Measurements from ENCODE around the gene NUCB1.
"Not testable (repeated sequence)": the region's sequence is repeated elsewhere in the genome, so short reads cannot be mapped to it uniquely, and the experiment has no call there.

Gene NUCB1

DNA sequence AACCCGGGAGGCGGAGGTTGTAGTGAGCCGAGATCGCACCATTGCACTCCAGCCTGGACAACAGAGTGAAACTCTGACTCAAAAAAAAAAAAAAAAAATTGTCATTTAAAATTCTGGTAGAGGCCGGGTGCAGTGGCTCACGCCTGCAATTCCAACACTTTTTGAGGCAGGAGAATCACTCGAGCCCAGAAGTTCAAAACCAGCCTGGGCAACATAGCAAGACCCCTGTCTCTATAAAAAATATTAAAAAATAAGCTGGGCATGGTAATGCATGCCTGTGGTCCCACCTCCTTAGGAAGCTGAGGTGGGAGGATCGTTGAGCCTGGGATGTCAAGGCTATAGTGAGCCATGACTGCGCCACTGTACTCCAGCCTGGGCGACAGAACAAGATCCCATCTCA, 6.2 kb downstream of the NUCB1 start:
- DNase-seq (ENCODE audit: low read depth in 2 of 2): no peak

DNA sequence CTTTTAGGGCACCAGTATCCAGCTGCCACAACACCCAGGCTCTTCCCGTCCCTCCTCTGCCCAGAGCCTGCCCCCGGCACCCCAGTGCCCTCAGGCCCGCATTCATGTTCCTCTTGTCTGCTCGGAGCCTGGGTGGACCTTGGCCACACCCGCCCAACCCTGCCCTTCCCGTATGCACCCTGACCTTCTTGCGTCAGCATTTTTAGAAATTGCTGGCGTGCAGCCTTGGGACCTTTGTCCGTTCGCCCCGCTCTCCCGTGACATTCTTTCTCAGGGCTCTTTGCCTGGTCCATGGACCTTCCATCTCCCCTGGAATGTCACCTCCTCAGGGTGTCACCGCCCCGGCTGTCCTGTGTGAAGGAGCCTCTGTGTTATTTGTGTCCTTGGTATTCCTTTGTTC, 7.6 kb downstream of the NUCB1 start:
- DNase-seq (ENCODE audit: low read depth in 2 of 2): no peak

GRCh38 chr19:48909424-48910077, 9.4 kb downstream of the NUCB1 start:
- not testable (repeated sequence) for DNase-seq (ENCODE audit: low read depth in 2 of 2)

DNA sequence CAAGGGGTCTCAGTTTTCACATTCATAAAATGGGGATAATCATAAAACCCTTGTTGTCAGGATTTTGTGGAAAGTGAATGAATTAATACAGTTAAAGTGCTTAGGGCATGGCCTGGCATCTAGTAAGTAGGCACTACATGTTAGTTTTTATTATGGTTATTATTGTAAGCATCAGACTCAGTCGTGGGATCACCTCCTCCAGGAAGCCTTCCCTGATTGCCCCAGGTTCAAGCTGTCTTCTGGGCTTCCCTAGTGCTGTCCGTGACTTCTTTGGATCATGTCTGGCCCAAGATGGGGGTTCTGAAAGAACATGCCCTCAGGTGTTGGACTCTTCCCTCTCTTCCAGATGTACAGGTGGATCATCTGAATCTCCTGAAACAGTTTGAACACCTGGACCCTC, 10.7 kb downstream of the NUCB1 start:
- no peak for DNase-seq (ENCODE audit: low read depth in 2 of 2)

DNA sequence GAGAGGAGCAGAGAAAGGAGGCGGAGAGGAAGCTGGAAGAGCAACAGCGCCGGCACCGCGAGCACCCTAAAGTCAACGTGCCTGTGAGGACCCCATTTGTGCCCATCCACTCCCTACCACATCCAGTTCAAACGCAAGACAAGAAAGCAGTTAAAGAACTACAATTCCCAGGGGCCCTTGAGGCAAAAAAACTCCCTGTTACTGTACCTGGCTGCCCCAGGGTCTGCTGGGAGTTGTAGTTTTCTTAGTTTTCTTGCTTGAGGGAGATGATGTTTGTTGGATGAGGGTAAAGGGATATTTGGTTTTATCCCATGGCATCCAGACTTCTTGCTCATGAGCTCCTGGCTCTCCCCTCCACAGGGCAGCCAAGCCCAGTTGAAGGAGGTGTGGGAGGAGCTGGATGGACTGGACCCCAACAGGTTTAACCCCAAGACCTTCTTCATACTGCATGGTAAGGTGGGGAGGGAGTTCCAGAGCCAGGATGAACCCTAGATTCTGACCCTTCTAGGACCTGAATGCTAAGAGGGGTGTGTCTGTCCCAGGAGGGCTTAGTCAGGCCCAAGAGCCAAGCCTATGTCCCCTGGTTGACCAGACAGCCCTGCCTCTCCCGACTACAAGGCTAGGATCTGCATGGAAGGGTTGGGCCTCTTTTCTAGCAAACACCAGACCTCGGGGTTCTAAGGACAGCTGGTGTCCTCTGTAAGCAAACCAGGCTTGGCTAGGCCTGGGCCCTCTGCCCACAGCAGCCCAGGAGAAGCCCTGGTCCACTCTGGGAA, 13.2 kb downstream of the NUCB1 start:
- DNase-seq (ENCODE audit: low read depth in 2 of 2): no peak

DNA sequence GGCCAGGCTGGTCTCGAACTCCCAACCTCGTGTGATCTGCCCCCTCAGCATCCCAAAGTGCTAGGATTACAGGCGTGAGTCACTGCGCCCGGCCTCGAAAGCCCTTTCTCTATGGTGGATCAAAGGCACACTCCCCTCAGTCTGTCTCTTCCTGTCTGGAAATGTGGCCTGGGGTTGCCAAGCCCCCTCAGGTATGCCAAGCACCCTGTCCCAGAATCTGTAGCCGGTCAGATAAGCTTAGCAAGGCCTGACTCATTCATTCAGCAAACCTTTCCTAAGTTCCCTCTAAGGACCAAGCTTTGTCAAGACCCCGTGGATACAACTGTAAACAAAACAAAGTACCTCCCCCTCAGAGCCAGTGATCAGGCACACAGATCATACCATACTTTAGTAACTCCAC, 14.1 kb downstream of the NUCB1 start:
- DNase-seq (ENCODE audit: low read depth in 2 of 2): no peak

- no peak for DNase-seq (ENCODE audit: low read depth in 2 of 2)
Observed at GRCh38 chr19:48915757-48916156, 15.6 kb downstream of the NUCB1 start.

DNA sequence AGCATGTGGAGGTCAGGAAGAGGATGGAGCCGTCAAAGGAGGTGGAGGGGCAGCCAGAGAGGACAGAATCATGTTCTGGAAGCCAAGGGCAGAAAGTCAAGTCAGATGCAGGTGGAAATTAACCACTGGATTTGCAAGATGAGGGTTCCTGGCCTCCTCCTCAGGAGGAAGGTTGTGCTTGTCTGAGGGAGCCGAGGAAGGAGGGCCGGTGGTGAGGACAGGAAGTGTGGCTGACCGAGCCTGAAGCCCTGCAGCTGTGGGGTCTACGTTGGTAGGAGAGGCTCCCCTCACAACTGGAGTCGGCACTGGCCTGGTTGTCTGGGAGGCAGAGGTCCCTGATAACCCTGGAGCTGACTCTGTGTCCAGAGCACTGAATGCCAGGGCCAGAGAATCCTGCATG, 18.0 kb downstream of the NUCB1 start:
- no peak for DNase-seq (ENCODE audit: low read depth in 2 of 2)

GRCh38 chr19:48918801-48919247, 18.7 kb downstream of the NUCB1 start:
- DNase-seq (ENCODE audit: low read depth in 2 of 2): no peak

DNA sequence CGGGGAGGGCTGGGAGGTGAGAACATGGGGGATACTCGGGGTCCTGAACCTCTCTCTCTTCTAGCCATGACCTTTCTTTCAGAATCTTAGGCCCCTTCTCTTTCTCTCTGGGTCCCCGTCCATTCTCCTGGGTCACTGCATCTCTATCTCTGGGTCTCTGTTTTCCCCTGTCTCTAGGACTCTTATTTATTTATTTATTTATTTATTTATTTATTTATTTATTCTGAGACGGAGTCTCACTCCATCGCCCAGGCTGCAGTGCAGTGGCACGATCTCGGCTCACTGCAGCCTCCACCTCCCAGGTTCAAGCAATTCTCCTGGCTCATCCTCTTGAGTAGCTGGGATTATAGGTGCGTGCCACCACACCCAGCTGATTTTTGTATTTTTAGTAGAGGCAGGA, 19.2 kb downstream of the NUCB1 start:
- DNase-seq (ENCODE audit: low read depth in 2 of 2): not testable (repeated sequence)

- no peak for DNase-seq (ENCODE audit: low read depth in 2 of 2)
Observed at GRCh38 chr19:48920949-48921348, 20.8 kb downstream of the NUCB1 start.

- no peak for DNase-seq (ENCODE audit: low read depth in 2 of 2)
Observed at GRCh38 chr19:48921721-48922500, 21.8 kb downstream of the NUCB1 start.

GRCh38 chr19:48922548-48923490, 22.7 kb downstream of the NUCB1 start:
- no peak for DNase-seq (ENCODE audit: low read depth in 2 of 2)

DNA sequence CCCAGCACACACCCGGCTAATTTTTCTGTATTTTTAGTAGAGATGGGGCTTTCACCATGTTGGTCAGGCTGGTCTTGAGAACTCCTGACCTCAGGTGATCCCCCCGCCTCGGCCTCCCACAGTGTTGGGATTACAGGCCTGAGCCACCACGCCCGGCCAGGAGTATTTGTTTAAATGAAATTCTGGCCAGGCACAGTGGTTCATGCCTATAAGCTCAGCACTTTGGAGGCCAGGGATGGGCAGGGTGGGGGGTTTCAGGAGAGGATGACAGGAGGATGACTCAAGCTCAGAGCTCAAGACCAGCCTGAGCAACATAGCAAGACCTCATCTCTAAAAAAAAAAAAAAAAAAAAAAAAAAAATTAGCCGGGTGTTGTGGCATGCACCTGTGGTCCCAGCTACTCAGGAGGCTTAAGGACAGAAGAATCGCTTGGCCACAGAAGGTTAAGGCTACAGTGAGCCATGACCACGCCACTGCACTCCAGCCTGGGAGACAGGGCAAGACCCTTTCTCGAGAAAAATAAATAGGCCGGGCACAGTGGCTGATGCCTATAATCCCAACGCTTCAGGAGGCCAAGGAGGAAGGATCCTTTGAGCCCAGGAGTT, 25.2 kb downstream of the NUCB1 start:
- DNase-seq (ENCODE audit: low read depth in 2 of 2): no peak

DNA sequence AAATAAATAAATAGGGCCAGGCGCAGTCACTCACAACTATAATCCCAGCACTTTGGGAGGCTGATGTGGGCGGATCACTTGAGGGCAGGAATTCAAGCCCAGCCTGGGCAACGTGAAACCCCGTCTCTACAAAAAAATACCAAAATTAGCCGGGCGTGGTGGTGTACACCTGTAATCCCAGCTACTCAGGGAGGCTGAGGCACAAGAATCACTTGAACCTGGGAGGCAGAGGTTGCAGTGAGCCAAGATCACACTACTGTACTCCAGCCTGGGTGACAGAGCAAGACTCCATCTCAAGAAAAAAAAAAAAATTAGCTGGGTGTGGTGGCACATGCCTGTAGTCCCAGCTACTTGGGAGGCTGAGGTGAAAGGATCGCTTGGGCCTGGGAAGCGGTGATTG, 25.8 kb downstream of the NUCB1 start:
- not testable (repeated sequence) for DNase-seq (ENCODE audit: low read depth in 2 of 2)

DNA sequence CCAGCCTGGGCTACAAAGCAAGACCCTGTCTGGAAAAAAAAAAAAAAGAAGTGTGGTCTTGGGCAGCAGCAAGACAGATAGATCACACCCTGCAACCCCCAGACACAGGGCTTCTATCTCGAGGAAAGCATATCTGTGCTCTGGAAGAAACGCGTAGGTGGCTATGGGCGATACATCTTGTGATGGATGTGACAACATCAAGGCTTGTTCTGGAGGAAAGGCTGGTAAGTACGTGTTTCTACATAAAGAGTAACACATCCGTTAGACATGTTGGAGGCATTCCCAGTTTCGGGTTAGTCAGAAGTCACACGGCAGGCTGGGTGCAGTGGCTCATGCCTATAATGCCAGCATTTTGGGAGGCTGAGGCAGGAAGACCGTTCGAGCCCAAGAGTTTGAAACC, 26.8 kb downstream of the NUCB1 start:
- DNase-seq (ENCODE audit: low read depth in 2 of 2): no peak

DNA sequence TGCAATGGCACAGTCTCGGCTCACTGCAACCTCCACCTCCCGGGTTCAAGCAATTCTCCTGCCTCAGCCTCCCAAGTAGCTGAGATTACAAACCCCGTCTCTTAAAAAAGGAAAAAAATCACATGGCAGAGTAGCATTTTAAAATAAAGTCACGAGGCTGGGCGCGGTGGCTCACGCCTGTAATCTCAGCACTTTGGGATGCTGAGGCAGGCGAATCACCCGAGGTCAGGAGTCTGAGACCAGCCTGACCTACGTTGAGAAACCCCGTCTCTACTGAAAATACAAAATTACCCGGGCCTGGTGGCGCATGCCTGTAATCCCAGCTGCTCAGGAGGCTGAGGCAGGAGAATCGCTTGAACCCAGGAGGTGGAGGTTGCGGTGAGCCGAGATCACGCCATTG, 27.6 kb downstream of the NUCB1 start:
- not testable (repeated sequence) for DNase-seq (ENCODE audit: low read depth in 2 of 2)

DNA sequence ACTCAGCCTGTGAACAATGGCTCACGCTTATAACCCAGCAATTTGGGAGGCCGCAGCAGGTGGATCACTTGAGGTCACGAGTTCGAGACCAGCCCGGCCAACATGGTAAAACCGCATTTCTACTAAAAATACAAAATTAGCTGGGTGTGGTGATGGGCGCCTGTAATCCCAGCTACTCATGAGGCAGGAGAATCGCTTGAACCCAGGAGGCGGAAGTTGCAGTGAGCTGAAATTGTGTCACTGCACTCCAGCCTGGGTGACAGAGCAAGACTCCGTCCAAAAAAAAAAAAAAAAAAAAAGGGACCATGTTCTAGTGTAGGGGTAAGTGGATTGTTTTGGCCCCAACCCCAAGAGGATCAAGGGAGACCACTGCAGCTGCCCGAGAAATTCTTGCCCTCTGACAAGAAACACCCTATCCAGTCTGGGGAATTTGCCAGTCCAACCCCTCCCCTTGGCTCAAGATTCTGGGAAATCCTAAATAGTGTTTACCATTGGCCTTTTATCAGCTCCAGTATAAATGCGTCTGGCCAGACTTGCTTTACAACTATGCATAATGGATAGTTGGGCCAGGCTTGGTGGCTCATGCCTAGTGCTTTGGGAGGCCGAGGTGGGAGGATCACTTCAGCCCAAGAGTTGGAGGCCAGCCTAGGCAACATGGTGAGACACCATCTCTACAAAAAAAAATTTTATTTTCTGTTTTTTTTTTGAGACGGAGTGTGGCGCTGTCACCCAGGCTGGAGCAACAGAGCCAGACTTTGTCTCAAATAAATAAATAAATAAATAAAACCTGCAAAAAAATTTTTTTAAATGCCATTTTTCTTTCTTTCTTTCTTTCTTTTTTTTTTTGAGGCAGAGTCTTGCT, 28.3 kb downstream of the NUCB1 start:
- no peak for DNase-seq (ENCODE audit: low read depth in 2 of 2)

- peak; percentile 61 to 73 for DNase-seq (ENCODE audit: low read depth in 2 of 2)
Observed at GRCh38 chr19:48933382-48933932, 33.3 kb downstream of the NUCB1 start, which contains the start of gene DHDH. TSS of gene DHDH (plus strand) at chr19:48933699. CDS start at chr19:48933722, 23 bp downstream.

- no peak for DNase-seq (ENCODE audit: low read depth in 2 of 2)
Observed at GRCh38 chr19:48934837-48935236, 34.7 kb downstream of the NUCB1 start.
